HFF-Myc (cell line): ENCODE results near the gene TOPORS.
"Not testable (repeated sequence)": the region's sequence is repeated elsewhere in the genome, so short reads cannot be mapped to it uniquely, and the experiment has no call there.

Experiments used
- DNase-seq: peaks from one replicate; pipeline ENCODE4 v3.0.0-alpha.2; 2011; ENCODE audit warnings: low read depth; ENCODE audit errors: extremely low read depth
- H3K4me3 ChIP-seq: replicated peaks from 2 replicates; pipeline ENCODE4 v1.5.1; 2011; ENCODE audit warnings: low read depth, mild to moderate bottlenecking, control low read depth, low read length
- CTCF ChIP-seq: IDR thresholded peaks from 2 replicates; pipeline ENCODE4 v1.5.1; 2012; ENCODE audit warnings: mild to moderate bottlenecking, low read depth, low read length, control low read depth; ENCODE audit errors: missing control alignments

Gene TOPORS

GRCh38 chr9:32550562-32551275, 1.7 kb downstream of the TOPORS start:
- TF ChIP-seq CTCF: no peak
- peak overlapping the region; percentile 79 for H3K4me3 ChIP-seq
- peak; percentile 72 for DNase-seq

GRCh38 chr9:32550150-32550561, 2.2 kb downstream of the TOPORS start:
- DNase-seq: no peak
- no peak for TF ChIP-seq CTCF
- H3K4me3 ChIP-seq: peak overlapping the region; percentile 79

GRCh38 chr9:32548213-32548612, 4.2 kb downstream of the TOPORS start:
- not testable (repeated sequence) for H3K4me3 ChIP-seq, DNase-seq

- no peak for DNase-seq
- TF ChIP-seq CTCF: no peak
- H3K4me3 ChIP-seq: no peak overlapping the region
These were observed 6.5 kb downstream of the TOPORS start for GRCh38 chr9:32545884-32546283.

GRCh38 chr9:32543047-32543446, 9.3 kb downstream of the TOPORS start:
- no peak for TF ChIP-seq CTCF
- DNase-seq: no peak
- no peak overlapping the region for H3K4me3 ChIP-seq

- H3K4me3 ChIP-seq: no peak overlapping the region
- TF ChIP-seq CTCF: no peak
- DNase-seq: no peak
These were observed 18.6 kb downstream of the TOPORS start for GRCh38 chr9:32533816-32534215.

GRCh38 chr9:32533336-32533735, 19.1 kb downstream of the TOPORS start:
- no peak for DNase-seq
- no peak overlapping the region for H3K4me3 ChIP-seq
- no peak for TF ChIP-seq CTCF
